Activated T-helper 1 cell treated with anti-CD3 and anti-CD28 coated beads, Interleukin-12 subunit alpha, Interleukin-12 subunit beta, Interleukin-2, Interleukin-4 antibody, amounts not matched to agents 30 ng/mL and 10 ng/mL and 1 ng/mL, durations not matched to agents 14 hours and 24 hours and 36 hours (primary cell): Measurements from ENCODE around the gene MYDGF. TPM values are rescaled to one million over a fixed set of nuclear protein-coding genes. Genes with fewer than 3 reads are reported as not detected.

Experiments
- DNase-seq: peaks from one replicate; pipeline ENCODE4 v3.0.0; 2021; ENCODE audit warnings: low spot score
- H3K27ac Mint-ChIP-seq: one replicate; pipeline ENCODE4 v1.8.0; 2021; ENCODE audit warnings: mild to moderate bottlenecking, mixed read lengths
- H3K27me3 Mint-ChIP-seq: one replicate; pipeline ENCODE4 v1.8.0; 2022; ENCODE audit warnings: mild to moderate bottlenecking, moderate library complexity, mixed read lengths; ENCODE audit not compliant: insufficient read depth
- H3K36me3 Mint-ChIP-seq: one replicate; pipeline ENCODE4 v1.8.0; 2021; ENCODE audit warnings: low read depth, mixed read lengths
- H3K4me1 Mint-ChIP-seq: one replicate; pipeline ENCODE4 v1.8.0; 2021; ENCODE audit warnings: low read depth, mixed read lengths
- H3K4me3 Mint-ChIP-seq: one replicate; pipeline ENCODE4 v1.8.0; 2021; ENCODE audit warnings: mild to moderate bottlenecking, moderate library complexity, mixed read lengths
- H3K9me3 Mint-ChIP-seq: one replicate; pipeline ENCODE4 v1.8.0; 2021; ENCODE audit warnings: mixed read lengths
- intact Hi-C: fragments of 100-400 bp; cut with micrococcal nuclease; formaldehyde crosslinking; loops from one replicate; pipeline ENCODE4 v1.15.1; 2024
- total RNA-seq: library from RNA; stranded (reverse); gene quantifications from 2 replicates; pipeline ENCODE4 v1.2.3, GENCODE V29; 2022

Gene MYDGF
- total RNA-seq, 1 donor from 2014 or later: 98.0 TPM

DNA sequence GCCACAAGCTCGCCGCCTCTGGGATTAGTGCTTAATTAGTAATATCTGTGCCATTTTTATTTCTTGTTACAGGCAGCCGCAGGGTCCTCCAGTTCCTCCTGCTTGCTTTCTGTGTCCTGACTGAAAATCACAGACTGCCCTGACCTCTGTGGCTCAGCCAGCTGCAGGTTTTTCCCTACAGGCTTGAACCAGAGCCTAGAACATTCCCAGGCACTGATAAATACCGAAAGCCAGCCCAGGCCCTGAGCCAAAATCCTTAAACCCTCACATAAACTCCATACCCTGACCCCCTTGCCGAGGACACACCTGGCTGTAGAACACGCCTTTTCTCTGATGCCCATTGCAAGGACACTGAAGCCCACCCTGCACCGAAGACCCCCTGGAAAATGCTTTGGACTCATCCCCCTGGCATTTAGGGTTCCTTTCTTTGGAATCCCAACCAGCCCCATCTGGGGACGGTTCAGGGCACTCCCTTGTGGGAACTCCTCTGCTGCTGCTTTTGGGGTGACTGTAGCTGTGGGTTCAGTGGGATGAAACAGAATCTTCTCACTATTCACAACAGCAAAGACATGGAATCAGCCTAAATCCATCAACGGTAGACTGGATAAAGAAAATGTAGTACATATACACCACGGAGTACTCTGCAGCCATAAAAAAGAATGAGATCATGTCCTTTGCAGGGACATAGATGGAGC, 38.0 kb upstream of the MYDGF start:
- Mint-ChIP-seq H3K4me1 (no peaks in the 10 kb centered on the region), H3K27ac (no peak overlapping the region), H3K27me3 (no peaks in the 10 kb centered on the region), H3K9me3 (no peaks in the 10 kb centered on the region), H3K36me3 (peaks cover 21% of the 10 kb centered on the region), H3K4me3 (no peak overlapping the region)
- DNase-seq: no peak
- intact Hi-C loops: no loop called here

DNA sequence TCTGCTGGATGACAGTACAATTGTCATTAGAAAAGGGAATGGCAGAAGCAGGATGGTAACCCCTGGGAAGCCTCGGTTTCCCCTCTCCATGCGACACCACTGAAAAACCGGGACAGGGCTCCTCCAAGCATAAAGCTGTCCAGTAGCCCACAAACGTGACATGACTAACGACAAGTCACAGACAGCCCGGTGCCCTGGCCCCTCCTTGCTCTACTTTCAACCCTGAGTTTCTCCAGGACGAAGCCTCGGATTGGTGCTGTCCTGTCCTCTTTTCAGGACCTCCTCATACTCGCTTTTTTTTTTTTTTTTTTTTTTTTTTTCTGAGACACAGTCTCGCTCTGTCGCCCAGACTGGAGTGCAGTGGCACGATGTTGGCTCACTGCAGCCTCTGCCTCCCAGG, 37.2 kb upstream of the MYDGF start:
- no peak for DNase-seq
- no peaks in the 10 kb centered on the region for H3K27me3 Mint-ChIP-seq
- no peak overlapping the region for H3K4me3 Mint-ChIP-seq
- peaks cover 24% of the 10 kb centered on the region for H3K36me3 Mint-ChIP-seq
- H3K27ac Mint-ChIP-seq: no peak overlapping the region
- H3K9me3 Mint-ChIP-seq: no peaks in the 10 kb centered on the region
- intact Hi-C loops: no loop called here
- H3K4me1 Mint-ChIP-seq: no peaks in the 10 kb centered on the region

DNA sequence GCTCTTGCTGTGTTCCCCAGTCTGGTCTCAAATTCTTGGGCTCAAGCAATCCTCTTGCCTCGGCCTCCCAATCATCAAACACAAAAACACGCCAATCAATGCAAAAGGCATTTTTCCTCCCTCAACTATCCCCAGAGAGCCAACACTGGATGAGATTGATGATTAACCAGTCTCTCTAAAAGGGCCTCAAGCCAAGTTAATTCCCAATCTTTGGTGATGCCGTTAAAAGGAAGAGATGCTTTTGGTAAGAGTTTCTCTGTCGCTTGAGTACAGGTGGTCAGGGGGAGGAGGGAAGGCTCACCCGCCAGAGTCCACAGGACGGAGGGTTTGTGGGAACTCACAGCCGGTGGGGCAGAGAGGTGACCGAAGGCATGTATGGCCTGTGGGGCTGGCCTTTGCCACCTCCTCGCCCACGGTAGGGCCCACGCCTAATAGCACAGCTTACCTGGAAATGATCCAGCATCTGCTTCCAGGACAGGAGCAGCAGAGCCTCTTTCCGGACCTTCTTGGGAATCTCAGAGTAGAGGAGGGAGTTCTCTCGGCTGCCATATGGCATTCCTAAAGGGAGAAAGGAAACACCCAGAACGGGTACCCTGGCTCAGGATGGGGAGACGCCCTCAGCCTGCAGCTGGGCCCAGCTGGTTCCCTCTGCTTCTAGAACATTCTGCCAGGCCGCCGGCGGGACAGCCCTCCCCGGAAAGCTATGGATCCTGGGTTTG, 35.4 kb upstream of the MYDGF start:
- Mint-ChIP-seq H3K27ac (no peak overlapping the region), H3K27me3 (no peaks in the 10 kb centered on the region)

GRCh38 chr19:4704317-4704673, 34.2 kb upstream of the MYDGF start:
- H3K27ac Mint-ChIP-seq: no peak overlapping the region
- no peaks in the 10 kb centered on the region for H3K4me1 Mint-ChIP-seq
- intact Hi-C loops: no loop called here
- H3K4me3 Mint-ChIP-seq: no peak overlapping the region
- DNase-seq: no peak
- H3K36me3 Mint-ChIP-seq: peaks cover 27% of the 10 kb centered on the region
- no peaks in the 10 kb centered on the region for H3K27me3 Mint-ChIP-seq
- no peaks in the 10 kb centered on the region for H3K9me3 Mint-ChIP-seq

More for the DNA sequence above, 35.4 kb upstream of the MYDGF start:
- Mint-ChIP-seq H3K9me3 (no peaks in the 10 kb centered on the region), H3K4me3 (no peak overlapping the region), H3K36me3 (peaks cover 29% of the 10 kb centered on the region), H3K4me1 (no peaks in the 10 kb centered on the region)
- intact Hi-C loops: no loop called here
- DNase-seq: no peak

DNA sequence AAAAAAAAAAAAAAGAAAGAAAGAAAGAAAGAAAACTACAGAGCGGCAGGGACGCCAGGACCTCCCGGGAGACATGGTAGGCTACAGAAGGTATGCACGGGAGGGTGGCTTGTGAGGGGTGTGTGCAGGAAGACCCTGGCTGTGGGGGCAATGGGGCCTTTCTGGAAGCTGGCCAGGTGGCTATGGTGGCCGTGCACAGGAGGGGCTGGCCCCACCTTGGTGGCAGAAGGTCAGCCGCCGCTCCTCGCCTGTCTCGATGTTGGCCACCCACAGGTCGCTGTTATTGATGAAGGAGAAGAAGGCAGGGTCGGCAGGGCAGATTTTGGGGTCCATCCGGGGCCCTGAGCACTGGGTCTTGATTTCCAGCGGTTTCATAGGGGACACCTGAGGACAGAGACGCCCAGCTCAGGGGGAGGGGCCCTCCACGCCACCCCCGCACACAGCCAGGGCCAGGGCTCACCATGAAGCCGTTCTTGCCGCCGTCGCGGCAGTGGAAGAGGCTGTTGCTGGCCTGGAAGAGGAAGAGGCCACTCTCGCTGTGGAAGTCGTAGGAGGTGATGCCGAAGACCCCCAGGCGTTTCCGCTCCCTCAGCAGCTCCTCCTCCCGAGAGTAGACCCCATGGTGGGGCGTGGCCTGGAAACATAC, 33.7 kb upstream of the MYDGF start:
- Mint-ChIP-seq H3K27ac (no peak overlapping the region), H3K4me3 (no peak overlapping the region), H3K9me3 (no peaks in the 10 kb centered on the region), H3K4me1 (no peaks in the 10 kb centered on the region), H3K36me3 (peaks cover 26% of the 10 kb centered on the region), H3K27me3 (no peaks in the 10 kb centered on the region)
- intact Hi-C loops: no loop called here
- no peak for DNase-seq

DNA sequence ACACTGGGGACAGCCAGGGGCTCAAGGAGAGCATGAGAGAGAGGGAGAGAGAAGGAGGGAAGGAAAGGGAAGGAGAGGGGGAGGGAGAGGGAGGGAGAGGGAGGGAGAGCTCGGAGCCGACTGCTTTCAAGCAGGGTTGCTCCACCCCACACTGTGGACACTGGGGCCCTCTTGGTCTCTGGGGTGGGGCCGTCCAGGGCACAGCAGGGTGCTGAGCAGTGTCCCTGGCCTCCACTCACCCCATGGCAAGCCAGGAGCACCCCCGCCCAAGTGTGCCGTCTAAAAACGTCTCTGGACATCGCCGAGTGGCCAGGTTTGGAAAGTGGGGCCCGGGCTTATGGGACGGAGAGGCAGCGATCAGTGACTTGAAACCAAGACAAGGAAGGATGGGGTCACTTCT, 32.6 kb upstream of the MYDGF start:
- Mint-ChIP-seq H3K9me3 (no peaks in the 10 kb centered on the region), H3K4me3 (no peak overlapping the region), H3K27ac (no peak overlapping the region), H3K36me3 (peaks cover 24% of the 10 kb centered on the region), H3K27me3 (no peaks in the 10 kb centered on the region), H3K4me1 (no peaks in the 10 kb centered on the region)
- intact Hi-C loops: no loop called here
- DNase-seq: no peak

DNA sequence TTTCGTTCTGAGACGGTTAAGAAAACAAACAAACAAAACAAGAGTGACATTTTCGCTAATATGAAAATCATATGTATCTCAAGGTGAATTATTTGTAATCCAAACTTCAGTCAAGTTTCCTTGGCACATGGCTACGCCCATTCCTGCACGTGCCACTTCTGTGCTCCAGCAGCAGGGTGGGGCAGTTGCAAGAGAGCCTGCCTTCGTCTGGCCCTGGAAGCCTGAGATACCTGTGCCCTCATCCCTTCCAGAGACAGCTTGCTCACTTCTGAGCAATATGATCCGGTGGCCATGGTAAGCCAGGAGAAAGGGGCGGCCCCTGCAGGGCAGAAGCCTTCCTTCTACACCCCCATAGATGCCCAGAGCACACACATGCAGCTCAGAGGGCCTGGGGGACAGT, 31.4 kb upstream of the MYDGF start:
- no peaks in the 10 kb centered on the region for H3K27me3 Mint-ChIP-seq
- peaks cover 25% of the 10 kb centered on the region for H3K36me3 Mint-ChIP-seq
- no peaks in the 10 kb centered on the region for H3K9me3 Mint-ChIP-seq
- intact Hi-C loops: no loop called here
- no peaks in the 10 kb centered on the region for H3K4me1 Mint-ChIP-seq
- no peak overlapping the region for H3K4me3 Mint-ChIP-seq
- no peak for DNase-seq
- H3K27ac Mint-ChIP-seq: no peak overlapping the region

DNA sequence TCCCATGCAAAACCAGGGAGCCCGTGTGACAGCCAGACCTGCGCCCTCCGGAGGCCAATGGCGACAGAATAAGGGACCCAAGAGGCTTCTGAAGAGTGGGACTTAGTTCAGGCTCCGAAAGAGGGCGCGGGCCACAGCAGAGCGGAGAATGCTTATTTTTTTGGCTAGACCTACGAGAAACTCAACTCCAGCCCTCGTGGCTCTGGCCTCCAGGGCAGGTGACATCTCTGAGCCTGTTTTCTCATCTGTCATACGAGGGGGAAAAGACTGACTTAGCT, 30.5 kb upstream of the MYDGF start:
- Mint-ChIP-seq H3K4me3 (no peak overlapping the region), H3K27me3 (no peaks in the 10 kb centered on the region), H3K4me1 (no peaks in the 10 kb centered on the region), H3K9me3 (no peaks in the 10 kb centered on the region), H3K27ac (no peak overlapping the region), H3K36me3 (peaks cover 25% of the 10 kb centered on the region)
- intact Hi-C loops: no loop called here
- DNase-seq: no peak

DNA sequence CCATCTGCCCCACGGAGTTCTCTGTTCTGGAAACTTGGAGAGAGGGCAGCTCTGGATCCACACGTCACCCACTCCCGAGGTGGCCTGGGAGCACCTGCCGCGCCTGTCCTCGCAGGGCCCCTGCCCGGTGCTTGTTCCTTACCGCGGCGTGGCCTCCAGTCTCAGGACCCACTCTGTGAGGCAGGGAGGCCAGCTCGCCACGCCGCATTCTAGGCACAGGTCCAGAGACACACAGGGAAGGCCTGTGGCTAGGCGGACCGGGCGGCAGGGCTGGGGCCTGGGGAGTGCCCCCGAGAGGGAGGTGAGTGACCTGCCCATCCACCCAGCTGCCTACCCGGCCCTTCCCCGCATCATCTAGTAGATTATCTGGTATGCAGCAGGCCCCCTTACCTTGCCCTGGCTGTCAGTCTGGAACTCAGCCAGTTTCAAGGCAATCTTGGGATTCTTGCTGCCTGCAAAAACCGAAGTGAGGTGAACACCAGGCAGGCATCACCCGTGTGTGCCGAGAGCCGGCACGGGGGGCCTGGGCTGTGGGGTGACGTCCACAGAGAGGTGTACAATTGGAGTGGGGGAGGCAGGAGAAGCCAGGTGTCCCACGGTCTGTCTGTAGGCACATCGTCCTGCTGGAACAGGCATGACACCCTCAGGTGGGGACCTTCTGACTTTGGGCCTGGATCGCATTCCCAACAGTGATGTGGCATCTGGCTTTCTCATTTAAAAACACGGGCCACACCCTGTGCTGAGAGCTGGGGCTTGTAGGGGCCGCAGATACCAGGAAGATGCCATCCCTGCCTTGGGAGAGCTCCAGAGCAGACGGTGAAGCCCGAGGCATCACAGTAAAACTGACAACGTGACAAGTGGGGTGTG, 29.9 kb upstream of the MYDGF start:
- Mint-ChIP-seq H3K27me3 (no peaks in the 10 kb centered on the region), H3K9me3 (no peaks in the 10 kb centered on the region), H3K4me1 (no peaks in the 10 kb centered on the region), H3K4me3 (no peak overlapping the region), H3K27ac (no peak overlapping the region), H3K36me3 (peaks cover 22% of the 10 kb centered on the region)
- DNase-seq: no peak
- intact Hi-C loops: no loop called here

DNA sequence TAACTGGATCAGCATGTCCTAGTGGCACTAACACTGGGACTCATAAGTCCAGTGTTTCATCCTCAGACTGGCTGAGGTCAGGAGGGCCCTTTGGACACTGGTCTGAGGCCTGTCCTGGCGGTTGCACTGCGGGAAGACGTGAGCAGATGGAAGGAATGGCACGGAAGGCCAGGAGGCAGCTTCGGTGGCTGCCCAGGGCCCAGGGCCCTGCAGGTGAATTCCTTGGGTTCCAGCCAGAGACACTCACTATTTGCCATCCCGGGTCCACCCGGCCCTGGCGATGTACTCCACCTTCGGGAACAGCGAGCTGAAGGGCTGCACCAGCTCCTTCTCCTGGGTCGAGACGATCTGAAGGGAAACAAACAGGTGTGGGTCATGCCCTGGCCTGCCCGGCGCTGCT, 27.2 kb upstream of the MYDGF start:
- Mint-ChIP-seq H3K27ac (no peak overlapping the region), H3K36me3 (peaks cover 33% of the 10 kb centered on the region), H3K27me3 (no peaks in the 10 kb centered on the region), H3K4me3 (no peak overlapping the region), H3K9me3 (no peaks in the 10 kb centered on the region), H3K4me1 (no peaks in the 10 kb centered on the region)
- DNase-seq: no peak
- intact Hi-C loops: no loop called here

GRCh38 chr19:4695224-4695731, 25.1 kb upstream of the MYDGF start:
- no peak for DNase-seq
- intact Hi-C loops: no loop called here
- Mint-ChIP-seq H3K4me3 (no peak overlapping the region), H3K27ac (no peak overlapping the region), H3K36me3 (peaks cover 29% of the 10 kb centered on the region), H3K27me3 (no peaks in the 10 kb centered on the region), H3K9me3 (no peaks in the 10 kb centered on the region), H3K4me1 (no peaks in the 10 kb centered on the region)

DNA sequence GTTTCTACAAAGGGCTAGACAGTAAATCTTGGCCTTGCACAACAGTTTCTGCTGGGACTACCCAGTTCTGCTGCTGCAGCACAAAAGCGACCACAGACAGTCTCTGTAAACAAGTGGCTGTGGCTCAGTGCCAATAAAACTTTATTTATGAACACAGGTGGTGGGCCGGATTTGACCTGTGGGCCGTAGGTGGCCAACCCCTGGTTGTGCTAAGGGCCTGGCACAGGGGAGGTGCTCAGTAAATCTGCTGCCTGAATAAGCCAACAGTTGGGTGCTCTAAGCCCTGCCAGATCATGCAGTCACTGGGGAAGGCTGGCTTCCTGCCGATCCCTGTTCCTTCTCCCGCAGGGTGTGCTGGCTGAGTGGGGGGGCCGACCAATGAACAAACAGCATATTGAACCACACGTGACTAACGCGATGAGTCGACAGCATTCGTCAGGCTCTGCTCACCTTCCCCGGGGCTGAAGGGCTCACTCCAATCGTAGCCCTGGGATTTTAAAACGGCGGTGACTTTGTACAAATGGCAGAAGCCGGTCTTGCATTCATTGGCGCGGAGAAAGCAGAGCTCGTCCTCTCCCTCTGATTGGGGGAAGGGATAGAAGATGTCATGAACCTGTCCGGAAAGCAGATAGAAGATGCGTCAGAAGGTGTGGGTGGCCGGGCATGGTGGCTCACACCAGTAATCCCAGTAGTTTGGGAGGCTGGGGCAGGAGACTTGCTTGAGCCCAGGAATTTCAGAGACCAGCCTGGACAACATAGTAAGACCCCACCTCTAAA, 24.3 kb upstream of the MYDGF start:
- Mint-ChIP-seq H3K4me1 (no peaks in the 10 kb centered on the region), H3K9me3 (no peaks in the 10 kb centered on the region), H3K36me3 (peaks cover 29% of the 10 kb centered on the region), H3K27me3 (no peaks in the 10 kb centered on the region), H3K4me3 (no peak overlapping the region), H3K27ac (no peak overlapping the region)
- intact Hi-C loops: no loop called here
- DNase-seq: no peak
